H9 (cell line): Measurements from ENCODE around the gene NCOA1. TPM values are rescaled to one million over a fixed set of nuclear protein-coding genes. Genes with fewer than 3 reads are reported as not detected.

Experiments
- DNase-seq: peaks from one replicate; pipeline ENCODE4 v3.0.0-alpha.2; 2017
- H2AFZ ChIP-seq: one replicate; pipeline ENCODE4 v1.6.1; 2013; ENCODE audit warnings: mild to moderate bottlenecking, low read length, control low read depth, moderate library complexity
- H2AK5ac ChIP-seq: 2 replicates; pipeline ENCODE4 v1.6.1; 2013; ENCODE audit warnings: low read length, control low read depth, mixed read lengths; ENCODE audit not compliant: insufficient read length
- H2BK120ac ChIP-seq: one replicate; pipeline ENCODE4 v1.6.1; 2013; ENCODE audit warnings: low read depth, mild to moderate bottlenecking, low read length, control low read depth, inconsistent platforms; ENCODE audit not compliant: poor library complexity, severe bottlenecking
- H2BK12ac ChIP-seq: 2 replicates; pipeline ENCODE4 v1.6.1; 2013; ENCODE audit warnings: low read length, control low read depth, mixed read lengths, low read depth; ENCODE audit not compliant: insufficient read length
- H2BK15ac ChIP-seq: 2 replicates; pipeline ENCODE4 v1.6.1; 2013; ENCODE audit warnings: low read depth, low read length, control low read depth
- H2BK20ac ChIP-seq: one replicate; pipeline ENCODE4 v1.6.1; 2013; ENCODE audit warnings: low read depth, mild to moderate bottlenecking, low read length, control low read depth, inconsistent platforms; ENCODE audit not compliant: poor library complexity, severe bottlenecking
- H2BK5ac ChIP-seq: 2 replicates; pipeline ENCODE4 v1.6.1; 2013; ENCODE audit warnings: low read length, control low read depth, mixed read lengths; ENCODE audit not compliant: insufficient read length
- H3K14ac ChIP-seq: 2 replicates; pipeline ENCODE4 v1.6.1; 2013; ENCODE audit warnings: low read length, control low read depth; ENCODE audit not compliant: insufficient read depth
- H3K18ac ChIP-seq: 2 replicates; pipeline ENCODE4 v1.6.1; 2013; ENCODE audit warnings: low read depth, mild to moderate bottlenecking, mixed read lengths, low read length, control low read depth; ENCODE audit not compliant: insufficient read length
- H3K23ac ChIP-seq: 2 replicates; pipeline ENCODE4 v1.6.1; 2013; ENCODE audit warnings: low read length, control low read depth, mixed read lengths, low read depth; ENCODE audit not compliant: insufficient read length
- H3K23me2 ChIP-seq: 2 replicates; pipeline ENCODE4 v1.6.1; 2013; ENCODE audit warnings: low read depth, mild to moderate bottlenecking, mixed read lengths, low read length, control low read depth; ENCODE audit not compliant: insufficient read length, poor library complexity, severe bottlenecking
- H3K27ac ChIP-seq: 2 replicates; pipeline ENCODE4 v1.5.1; 2013; ENCODE audit warnings: low read length, control low read depth, mixed read lengths, low read depth; ENCODE audit not compliant: insufficient read length
- H3K27me3 ChIP-seq: 2 replicates; pipeline ENCODE4 v1.6.1; 2013; ENCODE audit warnings: low read length, control low read depth, inconsistent platforms; ENCODE audit not compliant: insufficient read depth
- H3K4ac ChIP-seq: 2 replicates; pipeline ENCODE4 v1.6.1; 2013; ENCODE audit warnings: low read depth, mild to moderate bottlenecking, control low read depth, inconsistent platforms, low read length, moderate library complexity
- H3K4me1 ChIP-seq: 2 replicates; pipeline ENCODE4 v1.6.1; 2013; ENCODE audit warnings: low read length, control low read depth, inconsistent platforms; ENCODE audit not compliant: insufficient read depth
- H3K4me2 ChIP-seq: 2 replicates; pipeline ENCODE4 v1.6.1; 2013; ENCODE audit warnings: low read length, control low read depth, mixed read lengths; ENCODE audit not compliant: insufficient read length, insufficient read depth
- H3K56ac ChIP-seq: 2 replicates; pipeline ENCODE4 v1.6.1; 2013; ENCODE audit warnings: low read depth, mild to moderate bottlenecking, mixed read lengths, low read length, control low read depth; ENCODE audit not compliant: insufficient read length
- H3K79me1 ChIP-seq: 2 replicates; pipeline ENCODE4 v1.6.1; 2013; ENCODE audit warnings: low read depth, mild to moderate bottlenecking, moderate library complexity, low read length, control low read depth, inconsistent platforms; ENCODE audit not compliant: insufficient read depth, poor library complexity, severe bottlenecking
- H3K79me2 ChIP-seq: 2 replicates; pipeline ENCODE4 v1.6.1; 2013; ENCODE audit warnings: low read length, control low read depth, inconsistent platforms; ENCODE audit not compliant: insufficient read depth
- H3K9ac ChIP-seq: 2 replicates; pipeline ENCODE4 v1.6.1; 2013; ENCODE audit warnings: low read length, control low read depth, mixed read lengths; ENCODE audit not compliant: insufficient read length; ENCODE audit errors: extremely low read depth
- H3K9me3 ChIP-seq: one replicate; pipeline ENCODE4 v1.6.1; 2013; ENCODE audit warnings: low read depth, low read length, inconsistent platforms; ENCODE audit not compliant: control insufficient read depth
- H3T11ph ChIP-seq: one replicate; pipeline ENCODE4 v1.6.1; 2013; ENCODE audit warnings: mild to moderate bottlenecking, low read length, control low read depth, inconsistent platforms
- H4K20me1 ChIP-seq: one replicate; pipeline ENCODE4 v1.6.1; 2013; ENCODE audit not compliant: control insufficient read depth, insufficient read length, insufficient read depth
- H4K5ac ChIP-seq: 2 replicates; pipeline ENCODE4 v1.6.1; 2013; ENCODE audit warnings: low read depth, mild to moderate bottlenecking, mixed read lengths, low read length, control low read depth; ENCODE audit not compliant: insufficient read length
- H4K8ac ChIP-seq: replicated peaks from 2 replicates; pipeline ENCODE4 v1.6.1; 2013; ENCODE audit warnings: low read length, control low read depth, mixed read lengths, low read depth; ENCODE audit not compliant: insufficient read length
- H4K91ac ChIP-seq: 2 replicates; pipeline ENCODE4 v1.6.1; 2013; ENCODE audit warnings: low read depth, mild to moderate bottlenecking, moderate library complexity, mixed read lengths, low read length, control low read depth; ENCODE audit not compliant: insufficient read length
- H3K27ac Mint-ChIP-seq, 3 experiments: 2 replicates in 2 of 3; 3 replicates in 1 of 3; pipeline ENCODE4 v1.8.0; 2020 to 2021; ENCODE audit warnings: mixed read lengths in 3 of 3, mild to moderate bottlenecking in 1 of 3, moderate library complexity in 1 of 3
- H3K27me3 Mint-ChIP-seq: 2 replicates; pipeline ENCODE4 v1.8.0; 2021; ENCODE audit warnings: low read depth, mild to moderate bottlenecking, moderate library complexity, mixed read lengths
- H3K36me3 Mint-ChIP-seq, 3 experiments: 2 replicates in 2 of 3; 3 replicates in 1 of 3; pipeline ENCODE4 v1.8.0; 2020 to 2021; ENCODE audit warnings: low read depth in 3 of 3, mixed read lengths in 3 of 3; ENCODE audit not compliant: insufficient read depth in 1 of 3
- H3K4me1 Mint-ChIP-seq, 2 experiments: 2 replicates each; pipeline ENCODE4 v1.8.0; 2020; ENCODE audit warnings: mixed read lengths in 2 of 2
- H3K4me3 Mint-ChIP-seq, 2 experiments: 2 replicates in 1 of 2; 3 replicates in 1 of 2; pipeline ENCODE4 v1.8.0; 2020 to 2021; ENCODE audit warnings: mild to moderate bottlenecking in 2 of 2, mixed read lengths in 2 of 2, moderate library complexity in 1 of 2
- H3K9me3 Mint-ChIP-seq, 2 experiments: 2 replicates in 1 of 2; 3 replicates in 1 of 2; pipeline ENCODE4 v1.8.0; 2020; ENCODE audit warnings: mild to moderate bottlenecking in 2 of 2, mixed read lengths in 2 of 2, moderate library complexity in 1 of 2
- WGBS: extraction: QIAGEN DNeasy Blood & Tissue Kit; methylation state at CpG from one replicate; pipeline ENCODE4 v1.1.7; 2013; ENCODE audit warnings: missing lambda C conversion rate, low lambda C conversion rate, mixed read lengths; ENCODE audit not compliant: insufficient read length; ENCODE audit errors: extremely low coverage; 5-methylcytosine and 5-hydroxymethylcytosine counted together
- total RNA-seq: library from RNA; stranded (reverse); gene quantifications from 2 replicates; pipeline ENCODE4 v1.2.1, GENCODE V29; 2021
- TF ChIP-seq, protein P1 (sequence below): fragments of 200-600 bp; sonication (generic); conservative IDR thresholded peaks from 3 replicates; pipeline ENCODE4 v1.8.0; 2021; ENCODE audit warnings: antibody characterized with exemption, mild to moderate bottlenecking

Gene NCOA1
- total RNA-seq, 1 experiment from 2014 or later = 14.8 TPM

DNA sequence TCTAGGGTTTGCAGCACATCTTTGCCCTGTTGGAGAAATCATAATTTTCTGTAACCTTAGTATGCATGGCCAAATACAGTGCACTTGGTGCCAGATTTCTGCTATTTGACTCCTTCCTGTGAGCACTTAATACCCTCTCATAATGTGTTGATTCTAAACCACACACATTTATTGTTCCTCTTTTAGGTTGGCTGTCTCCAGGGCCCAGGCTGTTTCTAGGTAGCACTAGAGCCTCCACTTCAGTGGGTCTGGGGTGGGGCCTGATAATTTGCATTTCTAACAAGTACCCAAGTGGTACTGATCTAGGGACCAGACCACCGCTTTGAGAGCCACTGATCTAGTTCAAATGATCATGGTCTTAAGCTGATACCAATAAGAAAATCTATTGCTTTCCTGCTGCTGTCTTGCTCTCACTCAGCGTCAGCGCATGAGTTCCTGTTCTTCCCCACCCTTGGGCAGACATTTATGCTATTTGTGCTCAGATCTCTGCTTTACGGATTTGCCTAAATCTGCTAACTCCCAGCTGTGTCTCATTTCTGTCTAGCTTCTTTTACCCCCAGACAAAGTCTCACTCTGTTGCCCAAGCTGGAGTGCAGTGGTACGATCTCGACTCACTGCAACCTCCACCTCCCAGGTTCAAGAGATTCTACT is 294.7 kb downstream of the NCOA1 start:
- Histone ChIP-seq H4K5ac (no peak overlapping the region), H2BK12ac (no peak overlapping the region), H3K23ac (no peak overlapping the region), H3K14ac (no peak overlapping the region), H4K20me1 (no peaks in the 10 kb centered on the region), H2AK5ac (no peak overlapping the region), H2BK20ac (no peak overlapping the region), H3K9ac (no peak overlapping the region), H3K4me2 (no peak overlapping the region), H3K79me1 (no peaks in the 10 kb centered on the region), H3K4ac (no peak overlapping the region), H3K27ac (no peak overlapping the region), H4K91ac (no peak overlapping the region), H4K8ac (no peak overlapping the region), H2AFZ (no peak overlapping the region), H3K79me2 (no peaks in the 10 kb centered on the region), H3K27me3 (no peaks in the 10 kb centered on the region), H3T11ph (no peak overlapping the region), H3K23me2 (no peaks in the 10 kb centered on the region), H3K18ac (no peak overlapping the region), H2BK15ac (no peak overlapping the region), H2BK120ac (no peak overlapping the region), H3K56ac (no peak overlapping the region), H2BK5ac (no peak overlapping the region), H3K9me3 (no peaks in the 10 kb centered on the region), H3K4me1 (no peaks in the 10 kb centered on the region)
- no peaks in the 10 kb centered on the region; the same call in 1 of the 2 replicates for H3K27me3 Mint-ChIP-seq
- no peak overlapping the region for H3K27ac Mint-ChIP-seq
- DNase-seq = no peak
- peaks cover 3 to 20% (median 9%) of the 10 kb centered on the region in 3 experiments; a peak in 5 of 7 replicates for H3K36me3 Mint-ChIP-seq
- TF ChIP-seq, protein P1, sequence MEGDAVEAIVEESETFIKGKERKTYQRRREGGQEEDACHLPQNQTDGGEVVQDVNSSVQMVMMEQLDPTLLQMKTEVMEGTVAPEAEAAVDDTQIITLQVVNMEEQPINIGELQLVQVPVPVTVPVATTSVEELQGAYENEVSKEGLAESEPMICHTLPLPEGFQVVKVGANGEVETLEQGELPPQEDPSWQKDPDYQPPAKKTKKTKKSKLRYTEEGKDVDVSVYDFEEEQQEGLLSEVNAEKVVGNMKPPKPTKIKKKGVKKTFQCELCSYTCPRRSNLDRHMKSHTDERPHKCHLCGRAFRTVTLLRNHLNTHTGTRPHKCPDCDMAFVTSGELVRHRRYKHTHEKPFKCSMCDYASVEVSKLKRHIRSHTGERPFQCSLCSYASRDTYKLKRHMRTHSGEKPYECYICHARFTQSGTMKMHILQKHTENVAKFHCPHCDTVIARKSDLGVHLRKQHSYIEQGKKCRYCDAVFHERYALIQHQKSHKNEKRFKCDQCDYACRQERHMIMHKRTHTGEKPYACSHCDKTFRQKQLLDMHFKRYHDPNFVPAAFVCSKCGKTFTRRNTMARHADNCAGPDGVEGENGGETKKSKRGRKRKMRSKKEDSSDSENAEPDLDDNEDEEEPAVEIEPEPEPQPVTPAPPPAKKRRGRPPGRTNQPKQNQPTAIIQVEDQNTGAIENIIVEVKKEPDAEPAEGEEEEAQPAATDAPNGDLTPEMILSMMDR = no peak
- H3K9me3 Mint-ChIP-seq = no peaks in the 10 kb centered on the region
- peaks cover 5 to 7% of the 10 kb centered on the region in 2 experiments for H3K4me1 Mint-ChIP-seq
- no peak overlapping the region for H3K4me3 Mint-ChIP-seq
- no CpG with 5 or more reads among the region's 6 CpGs for WGBS
